Mucosa of rectum (tissue), 2 donors: ENCODE measurements around the gene LPIN1.
A peak's percentile ranks its signal among the peaks of the same experiment; 100 is the strongest.

Experiments
- H3K27ac ChIP-seq, 2 donors: one replicate each; pipeline ENCODE4 v1.7.0; 2013; ENCODE audit warnings: inconsistent platforms in 2 of 2, low read depth in 2 of 2, low read length in 2 of 2
- H3K27me3 ChIP-seq, 2 donors: one replicate each; pipeline ENCODE4 v1.7.0; 2013; ENCODE audit warnings: low read length in 2 of 2; ENCODE audit not compliant: control insufficient read depth in 2 of 2, insufficient read depth in 2 of 2
- H3K36me3 ChIP-seq, 2 donors: one replicate each; pipeline ENCODE4 v1.7.0; 2013; ENCODE audit warnings: low read length in 2 of 2; ENCODE audit not compliant: control insufficient read depth in 2 of 2, insufficient read depth in 2 of 2
- H3K4me1 ChIP-seq, 2 donors: one replicate each; pipeline ENCODE4 v1.7.0; 2013; ENCODE audit warnings: low read length in 2 of 2, mild to moderate bottlenecking in 1 of 2; ENCODE audit not compliant: control insufficient read depth in 2 of 2, insufficient read depth in 2 of 2
- H3K4me3 ChIP-seq, 2 donors: one replicate each; pipeline ENCODE4 v1.7.0; 2013; ENCODE audit warnings: low read length in 2 of 2
- H3K9ac ChIP-seq, 2 donors: one replicate each; pipeline ENCODE4 v1.7.0; 2013; ENCODE audit warnings: low read length in 2 of 2, low read depth in 1 of 2, mild to moderate bottlenecking in 1 of 2
- H3K9me3 ChIP-seq, 2 donors: one replicate each; pipeline ENCODE4 v1.7.0; 2013; ENCODE audit warnings: low read length in 2 of 2; ENCODE audit not compliant: control insufficient read depth in 2 of 2
- donor health status: healthy.
- donor health status: Normal muscosa, but diverticular disease.

Gene LPIN1, protein sequence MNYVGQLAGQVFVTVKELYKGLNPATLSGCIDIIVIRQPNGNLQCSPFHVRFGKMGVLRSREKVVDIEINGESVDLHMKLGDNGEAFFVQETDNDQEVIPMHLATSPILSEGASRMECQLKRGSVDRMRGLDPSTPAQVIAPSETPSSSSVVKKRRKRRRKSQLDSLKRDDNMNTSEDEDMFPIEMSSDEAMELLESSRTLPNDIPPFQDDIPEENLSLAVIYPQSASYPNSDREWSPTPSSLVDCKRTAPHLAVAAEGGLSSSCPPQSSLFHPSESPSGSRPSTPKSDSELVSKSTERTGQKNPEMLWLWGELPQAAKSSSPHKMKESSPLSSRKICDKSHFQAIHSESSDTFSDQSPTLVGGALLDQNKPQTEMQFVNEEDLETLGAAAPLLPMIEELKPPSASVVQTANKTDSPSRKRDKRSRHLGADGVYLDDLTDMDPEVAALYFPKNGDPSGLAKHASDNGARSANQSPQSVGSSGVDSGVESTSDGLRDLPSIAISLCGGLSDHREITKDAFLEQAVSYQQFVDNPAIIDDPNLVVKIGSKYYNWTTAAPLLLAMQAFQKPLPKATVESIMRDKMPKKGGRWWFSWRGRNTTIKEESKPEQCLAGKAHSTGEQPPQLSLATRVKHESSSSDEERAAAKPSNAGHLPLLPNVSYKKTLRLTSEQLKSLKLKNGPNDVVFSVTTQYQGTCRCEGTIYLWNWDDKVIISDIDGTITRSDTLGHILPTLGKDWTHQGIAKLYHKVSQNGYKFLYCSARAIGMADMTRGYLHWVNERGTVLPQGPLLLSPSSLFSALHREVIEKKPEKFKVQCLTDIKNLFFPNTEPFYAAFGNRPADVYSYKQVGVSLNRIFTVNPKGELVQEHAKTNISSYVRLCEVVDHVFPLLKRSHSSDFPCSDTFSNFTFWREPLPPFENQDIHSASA

DNA sequence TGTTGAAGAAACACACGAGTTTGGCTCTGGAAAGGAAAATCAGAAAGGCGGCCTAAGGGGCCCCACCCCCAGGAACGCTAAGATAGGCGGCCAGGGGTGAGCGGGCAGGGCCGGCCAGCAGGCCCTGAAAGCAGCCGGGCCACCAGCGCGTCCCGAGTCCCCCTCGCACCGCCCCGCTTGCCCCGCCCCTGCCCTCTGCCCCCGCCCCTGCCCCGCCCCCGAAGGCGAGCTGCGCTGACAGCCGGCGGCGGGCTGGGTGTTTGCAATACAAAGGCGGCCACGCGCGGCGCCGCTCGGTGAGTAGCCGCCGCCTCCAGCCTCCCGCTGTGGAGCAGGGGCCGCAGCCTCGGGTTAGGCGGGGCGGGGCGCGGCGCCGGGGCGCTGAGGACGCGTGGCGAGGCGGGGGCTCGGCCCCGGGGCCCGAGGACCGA, at the start of gene LPIN1:
TSS of gene LPIN1 (plus strand) at position 257 of the 431 bp plus-strand sequence. CDS start 18,910 bp downstream, outside the sequence.
- peak within 1 kb of the TSS; percentile 76 to 91 for H3K9ac ChIP-seq
- H3K9me3 ChIP-seq: no peaks in the 10 kb centered on the region
- H3K27ac ChIP-seq: peak within 1 kb of the TSS; percentile 81 to 87
- peak within 1 kb of the TSS; percentile 66 to 82 for H3K4me3 ChIP-seq
- H3K4me1 ChIP-seq: peaks cover 30 to 41% of the 10 kb centered on the region in 2 donors
- H3K27me3 ChIP-seq: no peaks in the 10 kb centered on the region
- H3K36me3 ChIP-seq: no peaks in the 10 kb centered on the region

DNA sequence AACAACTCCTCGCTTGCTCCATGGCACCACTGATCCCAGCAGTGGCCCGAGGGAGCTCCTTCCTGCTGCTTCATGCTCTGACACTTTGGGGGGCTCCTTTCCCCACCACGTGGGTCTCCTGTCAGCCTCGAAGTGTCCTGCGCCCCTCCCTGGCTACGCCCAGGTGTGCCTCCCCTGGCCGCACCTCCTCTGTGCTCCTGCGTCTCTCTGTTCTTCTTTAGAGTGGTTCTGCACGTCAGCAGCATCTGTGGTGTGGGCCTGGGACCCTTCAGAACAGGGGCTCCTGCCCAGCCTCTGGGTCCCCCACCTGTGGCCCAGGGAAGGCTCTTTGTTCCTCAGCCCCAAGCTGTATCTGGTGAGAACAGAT, 49.7 kb upstream of the LPIN1 start:
- Histone ChIP-seq H3K36me3 (no peaks in the 10 kb centered on the region), H3K4me1 (peaks cover 0 to under 1% of the 10 kb centered on the region in 2 donors), H3K27me3 (no peaks in the 10 kb centered on the region), H3K9ac (no peak overlapping the region), H3K27ac (no peak overlapping the region), H3K9me3 (no peaks in the 10 kb centered on the region), H3K4me3 (no peak overlapping the region)

DNA sequence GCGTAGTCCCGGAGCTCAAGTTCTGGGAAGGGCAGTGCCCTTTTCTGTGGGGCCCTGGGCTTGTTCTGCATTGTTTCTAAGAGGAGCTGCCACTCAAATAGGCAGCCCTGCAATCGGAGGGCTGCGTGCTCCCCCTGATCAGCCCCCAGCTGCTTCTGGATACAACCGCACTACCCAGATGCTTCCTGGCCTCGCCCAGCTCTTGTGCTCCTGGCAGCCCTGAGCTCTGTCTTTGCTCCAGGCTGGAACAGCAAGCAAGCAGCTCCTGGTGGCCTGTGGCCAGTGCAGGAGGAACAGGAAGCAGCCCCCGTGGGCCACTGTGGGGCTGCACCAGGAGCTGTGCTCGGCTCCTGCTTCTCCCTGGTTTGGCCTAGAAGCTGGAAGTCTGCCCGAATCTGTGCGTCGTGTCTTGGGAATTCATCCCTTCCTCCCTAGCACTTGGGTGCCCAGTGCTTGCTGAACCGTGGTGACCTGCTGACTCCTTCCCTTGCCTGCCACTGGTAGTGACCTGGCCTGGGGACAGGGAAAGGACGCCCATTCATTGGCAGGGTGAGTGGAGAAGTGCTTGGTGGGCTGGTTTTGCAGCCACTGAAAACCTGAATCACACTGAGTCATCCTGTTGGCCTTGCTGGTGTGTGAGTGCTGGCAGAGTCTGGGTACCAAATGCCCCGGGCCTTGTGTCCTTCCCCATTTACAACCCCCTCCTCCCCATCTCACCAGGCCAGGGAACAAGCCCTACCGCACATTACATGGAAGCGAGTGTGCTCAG, 49.1 kb upstream of the LPIN1 start:
- H3K9ac ChIP-seq: no peak overlapping the region
- peaks cover 0 to 3% of the 10 kb centered on the region in 2 donors for H3K4me1 ChIP-seq
- H3K36me3 ChIP-seq: no peaks in the 10 kb centered on the region
- H3K27me3 ChIP-seq: no peaks in the 10 kb centered on the region
- H3K9me3 ChIP-seq: no peaks in the 10 kb centered on the region
- H3K4me3 ChIP-seq: no peak overlapping the region
- H3K27ac ChIP-seq: peak overlapping the region; percentile 14 to 17

DNA sequence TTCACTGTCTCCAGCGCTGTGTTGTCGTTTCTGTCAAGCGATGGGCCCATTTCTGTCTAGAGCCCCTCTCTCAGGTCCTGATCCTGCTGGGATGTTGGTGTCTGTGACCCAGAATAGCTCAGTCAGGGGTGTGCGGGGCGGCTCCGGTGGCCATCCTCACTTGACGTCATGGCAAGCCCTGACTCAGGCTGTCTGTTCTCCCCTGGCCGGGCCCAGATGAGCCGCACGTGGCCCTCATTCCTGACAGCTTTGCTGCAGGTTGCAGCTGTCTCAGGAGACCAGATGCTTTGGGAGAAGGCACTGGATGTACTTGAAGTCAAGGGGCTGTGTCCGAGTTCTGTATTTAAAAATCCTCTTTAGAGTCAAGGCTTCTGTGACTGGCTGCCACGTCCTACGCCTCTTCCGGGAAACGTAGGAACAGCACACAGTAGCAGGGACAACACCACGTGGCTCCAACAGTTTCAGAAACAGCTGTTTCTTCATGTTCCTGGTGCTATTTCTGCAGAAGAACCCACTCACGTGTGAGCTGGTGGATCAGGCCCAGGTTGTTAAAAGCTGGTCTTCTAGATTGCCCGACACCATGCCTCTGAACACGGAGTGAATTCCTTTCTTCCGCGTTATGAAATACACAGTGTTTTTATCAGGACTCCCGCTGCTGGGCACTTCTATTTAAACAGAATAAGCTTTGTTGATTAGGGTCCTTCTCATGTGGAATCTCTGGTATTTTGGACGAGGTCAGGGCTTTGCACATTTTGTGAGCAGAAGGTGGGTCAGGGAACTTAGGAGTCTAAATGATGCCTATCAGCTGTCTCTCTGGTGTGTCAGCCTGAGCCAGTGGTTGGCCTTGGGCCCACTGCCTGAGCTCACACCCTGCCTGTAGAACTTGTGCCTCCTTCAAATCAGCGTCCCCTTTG, 48.2 kb upstream of the LPIN1 start:
- Histone ChIP-seq H3K27me3 (no peaks in the 10 kb centered on the region), H3K4me3 (no peak overlapping the region), H3K4me1 (peaks cover 0 to 3% of the 10 kb centered on the region in 2 donors), H3K9me3 (no peaks in the 10 kb centered on the region), H3K9ac (no peak overlapping the region), H3K27ac (peak overlapping the region; percentile 17 to 50), H3K36me3 (no peaks in the 10 kb centered on the region)

DNA sequence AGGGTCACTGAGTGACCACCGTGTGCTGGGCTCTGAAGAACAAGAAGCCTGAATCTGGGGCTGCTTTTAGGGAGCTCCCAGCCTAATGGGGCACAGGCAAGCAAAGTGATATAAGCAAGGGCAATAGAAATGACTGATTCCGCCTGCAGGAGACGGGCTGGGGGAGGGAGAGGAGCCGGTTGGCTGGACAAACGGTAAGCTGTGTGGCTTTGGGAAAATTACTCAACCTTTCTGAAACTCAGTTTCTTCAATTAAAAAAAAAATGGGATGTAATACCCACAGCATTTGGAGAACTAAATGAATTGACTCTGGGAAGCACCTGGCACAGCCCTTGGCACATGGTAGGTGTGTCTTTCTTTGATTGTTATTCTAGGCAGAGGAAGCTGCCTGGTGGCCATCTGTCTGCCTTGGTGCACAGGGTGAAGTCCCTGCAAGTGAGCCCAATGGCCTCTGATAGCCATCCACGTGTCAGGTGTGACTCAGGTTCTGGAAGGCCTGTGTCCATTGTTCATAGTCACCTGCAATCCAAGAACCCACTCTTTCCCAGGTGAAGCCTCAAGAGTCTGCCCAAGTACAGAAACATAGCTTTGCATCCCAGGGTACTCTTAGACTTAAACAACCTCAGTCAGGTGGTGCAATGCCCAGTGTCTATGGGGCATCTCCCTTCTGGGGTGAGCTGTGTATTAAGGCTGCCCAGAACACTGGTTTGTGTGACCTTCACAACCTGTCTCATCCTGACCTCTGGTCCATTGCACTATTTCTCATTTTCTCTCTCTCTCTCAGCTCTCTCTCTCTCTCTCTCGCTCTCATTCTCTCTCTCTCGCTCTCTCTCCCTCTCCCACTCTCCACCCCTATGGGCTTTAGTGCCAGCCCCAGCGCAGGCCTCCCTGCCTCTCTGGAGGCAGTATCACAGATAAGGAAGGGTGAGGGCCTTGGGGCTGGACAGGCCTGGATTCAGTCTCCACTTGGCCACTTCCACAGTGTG, 46.5 kb upstream of the LPIN1 start:
- peaks cover 0 to 3% of the 10 kb centered on the region in 2 donors for H3K4me1 ChIP-seq
- no peaks in the 10 kb centered on the region for H3K27me3 ChIP-seq
- H3K9me3 ChIP-seq: no peaks in the 10 kb centered on the region
- no peak overlapping the region for H3K9ac ChIP-seq
- no peak overlapping the region for H3K27ac ChIP-seq
- H3K36me3 ChIP-seq: no peaks in the 10 kb centered on the region
- no peak overlapping the region for H3K4me3 ChIP-seq

DNA sequence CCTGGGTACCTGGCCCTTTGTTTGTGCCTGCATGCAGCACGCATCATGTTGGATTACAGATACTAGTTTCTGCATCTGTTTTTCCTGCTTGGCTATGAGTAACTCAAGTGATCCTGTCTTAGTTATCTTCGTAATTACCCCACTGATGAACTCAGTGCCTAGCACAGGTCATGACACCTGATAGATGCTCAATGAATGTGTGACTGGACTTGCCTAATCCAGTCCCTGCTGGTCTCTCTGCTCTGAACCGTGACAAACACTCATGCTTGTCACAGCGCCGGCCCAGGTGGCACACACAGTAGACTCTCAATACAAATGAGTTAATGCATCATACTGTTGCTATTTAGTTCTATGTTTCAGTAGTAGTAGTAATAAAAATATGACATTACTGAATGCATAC, 45.2 kb upstream of the LPIN1 start:
- H3K27me3 ChIP-seq: no peaks in the 10 kb centered on the region
- H3K27ac ChIP-seq: peak overlapping the region in 1 of 2 donors; percentile 37
- no peak overlapping the region for H3K4me3 ChIP-seq
- peaks cover 0 to 3% of the 10 kb centered on the region in 2 donors for H3K4me1 ChIP-seq
- no peak overlapping the region for H3K9ac ChIP-seq
- no peaks in the 10 kb centered on the region for H3K36me3 ChIP-seq
- no peaks in the 10 kb centered on the region for H3K9me3 ChIP-seq

DNA sequence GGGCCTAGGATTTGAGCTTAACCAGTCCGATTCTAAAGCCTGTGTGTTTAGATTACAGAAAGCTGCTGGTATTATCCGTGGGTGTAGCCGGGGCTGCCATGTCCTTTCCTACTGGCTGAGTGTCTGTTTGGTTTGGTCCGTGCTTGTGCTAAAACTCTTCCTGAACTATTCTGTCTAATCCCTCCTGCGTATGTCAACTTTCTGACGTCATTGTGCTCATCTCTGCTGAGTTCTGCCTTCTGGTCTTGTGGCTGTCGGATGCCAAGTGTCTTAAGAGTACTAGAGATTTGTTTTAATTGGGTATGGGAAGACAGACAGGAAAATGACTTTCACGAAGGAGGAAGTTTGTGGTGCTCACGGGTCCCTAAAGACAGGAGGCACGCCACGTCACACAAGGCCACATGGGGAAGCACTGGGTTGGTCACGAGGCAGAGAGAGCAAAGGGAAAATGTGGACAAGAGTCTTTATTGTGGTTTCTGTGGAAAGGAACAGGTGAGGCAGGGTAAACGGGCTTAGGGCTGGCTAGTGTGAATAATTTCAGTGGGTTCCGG, 44.6 kb upstream of the LPIN1 start:
- H3K36me3 ChIP-seq: no peaks in the 10 kb centered on the region
- no peak overlapping the region for H3K9ac ChIP-seq
- peaks cover 0 to 3% of the 10 kb centered on the region in 2 donors for H3K4me1 ChIP-seq
- H3K27me3 ChIP-seq: no peaks in the 10 kb centered on the region
- H3K27ac ChIP-seq: peak overlapping the region in 1 of 2 donors; percentile 37
- H3K9me3 ChIP-seq: no peaks in the 10 kb centered on the region
- no peak overlapping the region for H3K4me3 ChIP-seq

DNA sequence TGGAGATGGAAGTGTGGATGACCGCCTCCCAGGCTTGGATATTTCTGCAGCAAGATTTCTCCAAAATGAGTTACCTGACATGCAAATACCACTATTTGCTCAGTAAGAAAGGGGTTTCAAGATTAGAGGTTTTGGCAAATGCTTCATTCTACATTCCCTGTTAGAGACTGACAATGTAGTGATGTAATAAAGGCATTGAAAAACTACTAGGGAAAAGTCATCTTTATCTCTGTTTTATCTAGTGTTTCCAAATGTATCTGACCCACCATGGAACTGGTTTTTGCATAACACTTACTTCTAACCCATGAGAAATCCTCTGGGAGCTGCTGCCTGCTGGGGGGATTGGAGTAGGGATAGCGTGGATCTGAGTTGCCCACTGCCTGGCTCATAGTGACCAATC, 43.5 kb upstream of the LPIN1 start:
- Histone ChIP-seq H3K9ac (no peak overlapping the region), H3K27me3 (no peaks in the 10 kb centered on the region), H3K9me3 (no peaks in the 10 kb centered on the region), H3K4me3 (no peak overlapping the region), H3K36me3 (no peaks in the 10 kb centered on the region), H3K4me1 (peaks cover 0 to 3% of the 10 kb centered on the region in 2 donors), H3K27ac (no peak overlapping the region)
